WERI-Rb-1 (cell line): ENCODE results near the gene TRAPPC5.

ENCODE experiments used
- DNase-seq: peaks from one replicate; pipeline ENCODE4 v3.0.0-alpha.2; 2020
- H3K27ac ChIP-seq: fragments of 250-450 bp; sonication (Bioruptor Pico); 2 replicates; pipeline ENCODE4 v1.5.1; 2020; ENCODE audit warnings: mild to moderate bottlenecking, moderate library complexity
- H3K27me3 ChIP-seq: fragments of 250-450 bp; sonication (Bioruptor Pico); 2 replicates; pipeline ENCODE4 v1.5.1; 2021; ENCODE audit warnings: mild to moderate bottlenecking, low read depth, moderate library complexity; ENCODE audit not compliant: insufficient read depth, severe bottlenecking
- H3K36me3 ChIP-seq: fragments of 250-450 bp; sonication (Bioruptor Pico); 2 replicates; pipeline ENCODE4 v1.5.1; 2020; ENCODE audit warnings: mild to moderate bottlenecking, moderate library complexity
- H3K4me3 ChIP-seq: 2 replicates; pipeline ENCODE4 v1.5.1; 2011; ENCODE audit warnings: low read depth, mild to moderate bottlenecking, control low read depth, low read length
- H3K9me3 ChIP-seq: fragments of 250-450 bp; sonication (Bioruptor Pico); 2 replicates; pipeline ENCODE4 v1.5.1; 2021; ENCODE audit warnings: mild to moderate bottlenecking, moderate library complexity; ENCODE audit not compliant: severe bottlenecking
- TF ChIP-seq, protein P1 (sequence below): IDR thresholded peaks from 2 replicates; pipeline ENCODE4 v1.5.1; 2011; ENCODE audit warnings: low read depth, mild to moderate bottlenecking, control low read depth, inconsistent platforms, low read length

The TRAPPC5 gene

DNA sequence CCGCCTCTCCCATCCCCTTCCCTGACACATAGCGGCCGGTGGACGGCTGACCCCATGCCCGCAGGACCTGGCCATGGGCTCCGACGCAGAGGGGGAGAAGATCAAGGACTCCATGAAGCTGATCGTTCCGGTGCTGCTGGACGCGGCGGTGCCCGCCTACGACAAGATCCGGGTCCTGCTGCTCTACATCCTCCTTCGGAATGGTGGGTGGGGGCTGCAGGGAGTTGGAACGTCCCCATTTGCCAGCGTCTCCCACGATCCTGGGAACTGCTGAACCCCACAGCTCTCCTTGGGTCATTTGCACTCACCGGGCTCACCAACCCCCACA, 36.1 kb upstream of the TRAPPC5 start:
- H3K27ac ChIP-seq, result no peak overlapping the region
- no peaks in the 10 kb centered on the region for H3K9me3 ChIP-seq
- no peaks in the 10 kb centered on the region for H3K36me3 ChIP-seq
- DNase-seq, result no peak
- no peaks in the 10 kb centered on the region for H3K27me3 ChIP-seq
- H3K4me3 ChIP-seq, result no peak overlapping the region
- TF ChIP-seq, protein P1, sequence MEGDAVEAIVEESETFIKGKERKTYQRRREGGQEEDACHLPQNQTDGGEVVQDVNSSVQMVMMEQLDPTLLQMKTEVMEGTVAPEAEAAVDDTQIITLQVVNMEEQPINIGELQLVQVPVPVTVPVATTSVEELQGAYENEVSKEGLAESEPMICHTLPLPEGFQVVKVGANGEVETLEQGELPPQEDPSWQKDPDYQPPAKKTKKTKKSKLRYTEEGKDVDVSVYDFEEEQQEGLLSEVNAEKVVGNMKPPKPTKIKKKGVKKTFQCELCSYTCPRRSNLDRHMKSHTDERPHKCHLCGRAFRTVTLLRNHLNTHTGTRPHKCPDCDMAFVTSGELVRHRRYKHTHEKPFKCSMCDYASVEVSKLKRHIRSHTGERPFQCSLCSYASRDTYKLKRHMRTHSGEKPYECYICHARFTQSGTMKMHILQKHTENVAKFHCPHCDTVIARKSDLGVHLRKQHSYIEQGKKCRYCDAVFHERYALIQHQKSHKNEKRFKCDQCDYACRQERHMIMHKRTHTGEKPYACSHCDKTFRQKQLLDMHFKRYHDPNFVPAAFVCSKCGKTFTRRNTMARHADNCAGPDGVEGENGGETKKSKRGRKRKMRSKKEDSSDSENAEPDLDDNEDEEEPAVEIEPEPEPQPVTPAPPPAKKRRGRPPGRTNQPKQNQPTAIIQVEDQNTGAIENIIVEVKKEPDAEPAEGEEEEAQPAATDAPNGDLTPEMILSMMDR, result no peak

DNA sequence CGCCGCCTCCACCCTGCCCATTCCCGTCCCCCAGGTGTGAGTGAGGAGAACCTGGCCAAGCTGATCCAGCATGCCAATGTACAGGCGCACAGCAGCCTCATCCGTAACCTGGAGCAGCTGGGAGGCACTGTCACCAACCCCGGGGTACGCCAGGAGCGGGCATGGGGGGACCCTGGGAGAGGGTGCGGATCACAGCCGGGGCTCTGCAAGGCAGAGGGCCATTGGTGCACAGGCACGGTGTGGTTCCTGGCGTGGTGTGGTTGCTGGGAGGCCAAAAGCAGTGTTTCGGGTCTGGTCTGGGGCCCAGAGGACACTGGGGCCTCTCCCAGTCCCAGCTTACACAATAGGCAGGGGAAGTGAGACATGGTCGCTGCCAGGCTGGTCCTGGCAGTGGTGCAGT, 35.5 kb upstream of the TRAPPC5 start:
- Histone ChIP-seq H3K36me3 (no peaks in the 10 kb centered on the region), H3K9me3 (no peaks in the 10 kb centered on the region), H3K27ac (no peak overlapping the region), H3K27me3 (no peaks in the 10 kb centered on the region), H3K4me3 (no peak overlapping the region)
- TF ChIP-seq, protein P1, result no peak
- no peak for DNase-seq

DNA sequence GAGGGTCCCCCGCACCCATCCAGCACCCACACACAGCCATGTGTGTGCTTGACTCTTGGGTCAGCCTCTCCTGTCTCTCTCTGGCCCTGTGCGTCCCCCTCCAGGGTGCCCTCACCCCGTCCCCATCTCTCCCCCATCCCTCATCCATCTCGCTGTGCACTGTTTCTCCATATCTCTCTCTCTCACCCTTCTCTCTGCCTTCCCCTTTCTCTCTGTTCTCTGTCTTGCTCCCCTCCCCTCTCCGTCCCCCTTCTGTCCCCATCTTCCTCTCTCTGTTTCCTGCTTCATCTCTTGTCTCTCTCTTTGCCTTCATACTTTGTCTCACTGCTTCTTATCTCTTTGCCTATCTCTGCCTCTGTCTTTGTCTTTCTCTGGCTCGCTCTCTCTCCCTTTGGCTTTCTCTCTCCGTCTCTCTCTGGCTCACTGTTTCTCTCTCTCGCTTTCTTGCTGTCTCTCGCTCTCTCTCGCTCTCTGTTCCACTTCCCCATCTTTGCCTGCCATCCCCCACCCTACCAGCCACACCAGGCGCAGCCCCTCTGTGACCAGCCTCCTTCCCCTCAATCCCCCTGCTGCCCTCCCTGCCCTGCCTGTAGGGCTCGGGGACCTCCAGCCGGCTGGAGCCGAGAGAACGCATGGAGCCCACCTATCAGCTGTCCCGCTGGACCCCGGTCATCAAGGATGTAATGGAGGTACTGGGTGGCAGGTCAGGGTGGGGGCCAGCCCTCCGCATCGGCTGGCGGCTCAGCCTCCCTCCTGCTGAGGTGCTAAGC, 34.8 kb upstream of the TRAPPC5 start:
- DNase-seq, result peak; percentile 34
- TF ChIP-seq, protein P1, result no peak
- H3K9me3 ChIP-seq, result no peaks in the 10 kb centered on the region
- H3K4me3 ChIP-seq, result no peak overlapping the region
- H3K27ac ChIP-seq, result no peak overlapping the region
- H3K27me3 ChIP-seq, result no peaks in the 10 kb centered on the region
- no peaks in the 10 kb centered on the region for H3K36me3 ChIP-seq

DNA sequence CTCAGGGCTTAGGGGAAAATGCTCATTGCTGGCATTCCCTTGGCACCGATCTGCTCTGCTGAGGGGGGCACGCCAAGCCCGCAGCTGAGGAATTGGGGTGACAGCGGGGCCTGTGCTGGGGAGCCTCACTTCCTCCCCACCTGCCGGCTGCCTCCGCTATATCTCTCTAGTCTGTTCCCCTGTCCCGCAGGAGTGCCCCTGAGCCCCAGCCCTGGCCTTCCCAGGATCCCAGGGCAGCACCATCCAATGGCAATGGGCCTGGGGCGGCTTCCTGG, 34.3 kb upstream of the TRAPPC5 start:
- Histone ChIP-seq H3K4me3 (no peak overlapping the region), H3K36me3 (no peaks in the 10 kb centered on the region), H3K27me3 (no peaks in the 10 kb centered on the region), H3K27ac (no peak overlapping the region), H3K9me3 (no peaks in the 10 kb centered on the region)
- TF ChIP-seq, protein P1, result no peak
- no peak for DNase-seq

DNA sequence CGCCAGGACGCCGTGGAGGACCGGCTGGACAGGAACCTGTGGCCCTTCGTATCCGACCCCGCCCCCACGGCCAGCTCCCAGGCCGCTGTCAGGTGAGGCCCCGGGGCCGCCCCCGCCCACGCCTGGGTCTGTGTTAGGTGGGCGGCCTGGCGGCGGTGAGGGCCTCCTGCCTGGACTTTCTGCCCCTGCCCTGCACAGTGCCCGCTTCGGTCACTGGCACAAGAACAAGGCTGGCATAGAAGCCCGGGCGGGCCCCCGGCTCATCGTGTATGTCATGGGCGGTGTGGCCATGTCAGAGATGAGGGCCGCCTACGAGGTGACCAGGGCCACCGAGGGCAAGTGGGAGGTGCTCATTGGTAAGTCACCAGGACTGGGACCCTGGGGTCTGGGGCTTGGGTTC, 33.5 kb upstream of the TRAPPC5 start:
- H3K36me3 ChIP-seq, result no peaks in the 10 kb centered on the region
- H3K4me3 ChIP-seq, result no peak overlapping the region
- no peaks in the 10 kb centered on the region for H3K9me3 ChIP-seq
- DNase-seq, result no peak
- no peak overlapping the region for H3K27ac ChIP-seq
- TF ChIP-seq, protein P1, result no peak
- H3K27me3 ChIP-seq, result no peaks in the 10 kb centered on the region

DNA sequence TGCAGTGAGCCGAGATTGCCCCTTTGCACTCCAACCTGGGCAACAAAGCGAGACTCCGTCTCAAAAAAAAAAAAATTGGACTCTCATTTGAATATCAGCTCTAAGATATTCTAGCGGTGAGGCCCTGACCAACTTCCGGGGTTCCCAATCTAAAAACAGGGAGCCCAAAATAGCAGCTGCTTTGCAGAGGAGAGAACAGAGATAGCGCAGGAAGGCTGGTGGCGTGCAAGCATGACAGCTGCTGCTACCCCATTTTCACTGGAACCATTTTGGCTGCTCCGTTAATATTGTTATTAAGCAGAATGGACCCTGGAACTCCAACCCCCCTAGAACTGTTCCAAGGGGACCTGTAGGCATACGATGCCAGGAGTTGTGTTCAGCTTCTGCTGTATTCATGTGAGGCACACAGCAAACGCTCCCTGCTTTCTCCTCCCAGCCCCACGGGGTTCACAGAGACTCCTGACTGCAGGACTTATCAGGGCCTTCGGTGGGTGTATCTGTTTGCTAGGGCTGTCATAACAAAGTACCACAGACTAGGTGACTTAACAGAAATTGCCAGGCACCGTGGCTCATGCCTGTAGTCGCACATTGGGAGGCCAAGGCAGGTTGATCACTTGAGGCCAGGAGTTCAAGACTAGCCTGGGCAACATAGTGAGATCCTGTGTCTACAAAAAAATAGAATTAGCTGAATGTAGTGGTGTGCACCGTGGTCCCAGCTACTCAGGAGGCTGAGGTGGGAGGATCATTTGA, 32.2 kb upstream of the TRAPPC5 start:
- Histone ChIP-seq H3K36me3 (no peaks in the 10 kb centered on the region), H3K9me3 (no peaks in the 10 kb centered on the region), H3K27ac (no peak overlapping the region), H3K27me3 (no peaks in the 10 kb centered on the region), H3K4me3 (no peak overlapping the region)
- no peak for DNase-seq
- TF ChIP-seq, protein P1, result no peak
